ENCODE measurements around the gene ADAMTSL2. TPM values are rescaled to one million over a fixed set of nuclear protein-coding genes. Genes with fewer than 3 reads are reported as not detected.

The ADAMTSL2 gene
- polyA plus RNA-seq, 1 of the 3 experiments (the other 2 are of a cell fraction): 0.21 TPM

DNA sequence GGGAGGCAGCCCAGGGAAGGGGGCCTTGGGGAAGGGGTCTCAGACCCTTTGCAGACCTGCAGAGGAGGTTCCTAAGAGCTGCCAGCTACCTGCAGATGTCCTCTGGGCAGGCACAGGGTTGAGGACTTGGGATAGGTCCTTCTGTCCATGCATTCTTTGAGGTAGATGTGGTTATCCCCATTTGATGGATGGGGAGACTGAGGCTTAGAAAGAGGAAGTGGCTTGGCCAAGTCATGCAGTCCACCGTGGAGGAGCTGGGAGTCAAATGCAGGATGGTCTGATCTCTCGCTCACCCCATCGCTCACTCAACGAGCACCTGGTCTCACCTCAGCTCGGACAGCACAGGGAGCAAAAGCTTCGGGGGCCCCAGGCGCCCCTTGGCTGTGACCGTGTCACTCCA lies 20.2 kb downstream of the ADAMTSL2 start:
- CTCF ChIA-PET: interaction anchor here (0.6 to 1.5 kb wide), 4 partner anchors 19 to 204 kb away, joined by 3 to 4 read pairs (median 4); no protein-coding TSS in a partner anchor
- 93% methylated on average over 5 of the region's 8 CpGs for WGBS (ENCODE audit: low lambda C conversion rate)

More for the DNA sequence above, 20.2 kb downstream of the ADAMTSL2 start:
- Histone ChIP-seq H3K27me3 (ENCODE audit: insufficient read depth) (no peaks in the 10 kb centered on the region), H3K36me3 (replicated peaks in 1 of 2; ENCODE audit: control insufficient read depth in 1 of 2, insufficient read depth in 2 of 2, low read length in 1 of 2) (no peaks in the 10 kb centered on the region), H3K4me1 (ENCODE audit: control insufficient read depth in 1 of 2, insufficient read depth in 2 of 2, low read depth in 1 of 2, low read length in 1 of 2) (peaks cover 16 to 42% of the 10 kb centered on the region in 2 experiments), H3K4me3 (ENCODE audit: low read depth in 2 of 2, low read length in 1 of 2) (no peak overlapping the region), H3K9ac (no peak overlapping the region), H3F3A (replicated peaks; ENCODE audit: insufficient read depth) (peaks cover 9% of the 10 kb centered on the region), H3K79me2 (ENCODE audit: insufficient read depth) (no peaks in the 10 kb centered on the region), H3K9me3 (no peaks in the 10 kb centered on the region), H3K27ac (ENCODE audit: low read depth in 2 of 2, low read length in 1 of 2) (no peak overlapping the region; a peak in 1 of 4 replicates), H3K9me2 (no peaks in the 10 kb centered on the region), H4K20me1 (ENCODE audit: insufficient read depth) (no peaks in the 10 kb centered on the region), H2AFZ (ENCODE audit: low read depth) (no peak overlapping the region), H3K4me2 (no peak overlapping the region)
- TF ChIP-seq MEF2A (IDR thresholded peaks at IDR 0.05; ENCODE audit: borderline replicate concordance, low read depth): no peak
- no peak for TF ChIP-seq TAF1 (IDR thresholded peaks at IDR 0.05; ENCODE audit: borderline replicate concordance, low read depth, low read length)
- no peak for TF ChIP-seq ZBTB33 (IDR thresholded peaks at IDR 0.05; ENCODE audit: borderline replicate concordance, low read depth)
- no peak for TF ChIP-seq RFX5 (IDR thresholded peaks at IDR 0.05; ENCODE audit: low read length)
- TF ChIP-seq RCOR1 (IDR thresholded peaks at IDR 0.05; ENCODE audit: low read length): no peak
- no peak for TF ChIP-seq MAX (IDR thresholded peaks at IDR 0.05; ENCODE audit: low read depth)
- TF ChIP-seq GATA2 (CRISPR knock-in tag; IDR thresholded peaks at IDR 0.05): no peak
- TF ChIP-seq, protein P1, sequence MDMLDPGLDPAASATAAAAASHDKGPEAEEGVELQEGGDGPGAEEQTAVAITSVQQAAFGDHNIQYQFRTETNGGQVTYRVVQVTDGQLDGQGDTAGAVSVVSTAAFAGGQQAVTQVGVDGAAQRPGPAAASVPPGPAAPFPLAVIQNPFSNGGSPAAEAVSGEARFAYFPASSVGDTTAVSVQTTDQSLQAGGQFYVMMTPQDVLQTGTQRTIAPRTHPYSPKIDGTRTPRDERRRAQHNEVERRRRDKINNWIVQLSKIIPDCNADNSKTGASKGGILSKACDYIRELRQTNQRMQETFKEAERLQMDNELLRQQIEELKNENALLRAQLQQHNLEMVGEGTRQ (IDR thresholded peaks at IDR 0.05; ENCODE audit: borderline replicate concordance, low read depth, low read length): no peak
- TF ChIP-seq NFIC (IDR thresholded peaks at IDR 0.05; ENCODE audit: borderline replicate concordance): no peak
- TF ChIP-seq YY1 (IDR thresholded peaks at IDR 0.05; ENCODE audit: low read depth): no peak
- TF ChIP-seq REST (IDR thresholded peaks at IDR 0.05; ENCODE audit: low read depth, low read length): no peak
- no peak for TF ChIP-seq CHD2 (IDR thresholded peaks at IDR 0.05; ENCODE audit: low read length, partially characterized antibody)
- TF ChIP-seq MXI1 (IDR thresholded peaks at IDR 0.05; ENCODE audit: low read depth, low read length): no peak
- TF ChIP-seq RXRA (IDR thresholded peaks at IDR 0.05; ENCODE audit: borderline replicate concordance, low read depth): no peak
- TF ChIP-seq NRF1 (IDR thresholded peaks at IDR 0.05; ENCODE audit: low read depth, low read length): no peak
- TF ChIP-seq FOSL2 (IDR thresholded peaks at IDR 0.05; ENCODE audit: borderline replicate concordance, low read depth): no peak
- TF ChIP-seq RAD21 (IDR thresholded peaks at IDR 0.05; ENCODE audit: low read length): no peak
- POLR2A ChIA-PET: interaction anchor here (0.6 kb wide), 1 partner anchor 21 kb away, joined by 3 read pairs; the partner anchor contains the start of gene ADAMTSL2
- no peak for DNase-seq

Data from SK-N-SH (cell line).